ENCODE measurements around the gene FMOD.

- TF ChIP-seq GATA2 (IDR thresholded peaks at IDR 0.05; ENCODE audit: low read depth, low read length) = no peak
- TF ChIP-seq GATA3 (IDR thresholded peaks at IDR 0.05; ENCODE audit: low read depth, low read length) = no peak
Observed at GRCh38 chr1:203328714-203329122, 22.2 kb downstream of the FMOD start.

All from SH-SY5Y (cell line).